Measurements from ENCODE around the gene PC.

PC gene

GRCh38 chr11:66951135-66951534 is 7.0 kb downstream of the PC start:
- DNase-seq = no peak

- no peak for DNase-seq
Measured at GRCh38 chr11:66950112-66950535, 8.1 kb downstream of the PC start.

DNA sequence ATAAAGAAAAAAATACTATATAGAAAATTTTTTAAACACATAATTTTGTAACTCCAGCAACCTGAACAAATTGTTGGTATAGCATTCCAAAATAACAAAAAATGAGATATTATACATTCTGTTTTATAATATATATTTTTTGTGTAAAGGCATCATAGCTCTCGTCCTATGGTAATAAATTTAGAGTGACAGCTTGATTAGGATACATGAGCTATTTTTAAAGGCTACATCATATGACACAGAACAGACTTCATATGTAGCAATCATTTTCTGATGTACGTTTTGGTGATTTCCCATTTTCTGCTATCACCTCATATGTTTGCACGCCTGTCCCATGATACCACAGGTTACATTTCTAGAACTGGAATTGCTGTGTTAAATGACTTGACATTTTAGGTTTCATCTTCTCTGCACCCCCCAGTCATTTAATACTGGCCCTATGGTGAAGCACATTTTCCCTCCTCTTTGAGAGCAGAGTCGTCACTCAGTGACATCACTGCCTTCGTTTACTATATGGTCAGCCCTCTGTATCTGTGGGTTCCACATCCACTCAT is 19.5 kb downstream of the PC start:
- no peak for DNase-seq

DNA sequence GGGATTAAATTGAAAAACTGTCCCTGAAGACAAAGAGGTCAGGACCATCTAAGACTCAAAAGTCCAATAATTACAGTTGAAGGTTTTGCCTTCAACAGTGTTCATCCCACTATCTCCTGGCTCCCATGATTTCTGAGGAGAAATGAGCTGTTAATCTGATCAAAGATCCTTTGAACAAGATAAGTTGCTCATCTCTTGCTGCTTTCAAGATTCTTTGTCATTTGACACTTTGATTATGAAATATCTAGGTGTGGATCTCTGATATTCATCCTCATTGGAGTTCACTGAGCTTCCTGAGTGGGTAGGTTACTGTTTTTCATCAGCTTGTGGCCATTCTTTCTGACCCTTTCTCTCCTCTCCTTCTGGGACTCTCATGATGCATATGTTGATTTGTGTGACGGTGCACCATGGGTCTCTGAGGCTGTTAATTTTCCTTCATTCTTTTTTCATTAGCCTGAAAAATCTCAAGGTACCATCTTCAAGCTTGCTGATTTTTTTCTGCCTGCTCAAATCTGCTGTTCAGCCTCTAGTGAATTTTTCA is 20.9 kb downstream of the PC start:
- no peak for DNase-seq

DNA sequence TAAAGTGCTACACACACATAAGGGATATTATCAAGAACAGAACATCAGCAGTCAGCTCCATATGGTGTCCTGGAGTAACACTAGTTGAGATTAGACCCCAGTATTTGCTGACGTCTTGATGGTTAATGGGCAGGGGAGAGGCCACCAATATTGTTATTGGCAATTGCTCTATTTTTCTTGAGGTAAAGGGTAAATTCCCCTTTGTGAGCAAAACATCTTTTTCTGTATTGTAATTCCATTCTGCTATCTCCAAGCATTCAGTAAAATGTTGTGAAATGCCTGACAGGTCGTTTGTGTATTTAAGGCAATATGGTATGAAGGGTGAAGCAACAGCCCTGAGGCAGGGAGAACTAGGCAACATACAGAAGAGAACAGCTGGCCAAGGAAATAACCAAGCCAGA is 21.9 kb downstream of the PC start:
- no peak for DNase-seq

GRCh38 chr11:66934950-66935779 is 23.0 kb downstream of the PC start:
- no peak for DNase-seq

GRCh38 chr11:66933531-66933930 is 24.7 kb downstream of the PC start:
- DNase-seq = no peak

GRCh38 chr11:66932543-66932942 is 25.6 kb downstream of the PC start:
- no peak for DNase-seq

DNA sequence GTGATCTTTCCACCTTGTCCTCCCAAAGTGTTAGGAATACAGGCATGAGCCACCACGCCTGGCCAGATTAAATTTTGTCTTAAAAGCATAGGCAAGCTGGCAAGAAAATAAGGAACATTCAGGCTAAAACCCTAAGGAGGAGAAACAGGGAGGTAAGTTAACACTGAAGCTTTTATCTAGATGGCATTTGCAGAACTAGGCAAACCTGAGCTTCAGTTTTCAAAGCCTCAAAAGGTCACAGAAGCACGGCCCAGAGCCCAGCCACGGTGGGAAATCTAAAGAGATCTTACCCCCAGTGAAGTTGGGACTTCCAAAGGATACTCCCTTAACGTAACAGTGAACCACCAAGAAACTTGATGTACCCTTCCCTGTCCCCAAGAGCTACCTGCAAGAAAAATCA is 28.4 kb downstream of the PC start:
- no peak for DNase-seq

DNA sequence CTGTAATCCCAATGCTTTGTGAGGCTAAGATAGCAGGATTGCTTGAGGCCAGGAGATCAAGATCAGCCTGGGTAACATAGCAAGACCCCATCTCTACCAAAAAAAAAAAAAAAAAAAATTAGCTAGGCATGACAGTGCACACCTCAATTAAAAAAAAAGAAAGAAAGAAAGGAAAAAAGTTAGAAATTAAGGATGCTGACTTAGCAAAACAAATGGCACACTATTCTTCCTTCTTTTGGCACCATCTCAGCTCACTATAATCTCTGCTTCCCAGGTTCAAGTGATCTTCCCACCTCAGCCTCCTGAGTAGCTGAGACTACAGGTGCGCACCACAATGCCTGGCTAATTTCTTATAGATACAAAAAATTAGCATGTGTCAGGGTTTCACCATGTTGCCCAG is 33.9 kb downstream of the PC start:
- DNase-seq = no peak

DNA sequence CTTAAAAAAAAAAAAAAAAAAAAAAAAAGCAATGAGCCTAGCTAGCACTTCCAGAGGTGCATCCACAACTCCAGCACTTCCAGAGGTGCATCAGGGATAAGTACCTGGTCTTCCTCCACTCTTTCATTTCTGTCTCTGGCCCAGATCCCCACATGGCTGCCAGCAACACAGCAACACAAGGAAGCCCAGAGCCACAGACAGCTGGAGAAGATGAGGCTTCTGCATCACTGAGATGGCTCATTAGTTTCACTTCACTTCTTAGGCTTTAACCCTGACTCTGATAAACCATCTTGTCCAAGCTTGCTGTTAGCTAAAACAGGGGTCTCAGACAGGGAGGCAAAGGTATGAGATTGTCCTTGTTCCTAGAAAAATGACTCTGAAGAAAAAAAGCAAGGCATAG is 35.6 kb downstream of the PC start:
- no peak for DNase-seq

GRCh38 chr11:66920978-66921784 is 37.0 kb downstream of the PC start:
- DNase-seq = no peak

GRCh38 chr11:66919923-66920322 is 38.3 kb downstream of the PC start:
- no peak for DNase-seq

DNA sequence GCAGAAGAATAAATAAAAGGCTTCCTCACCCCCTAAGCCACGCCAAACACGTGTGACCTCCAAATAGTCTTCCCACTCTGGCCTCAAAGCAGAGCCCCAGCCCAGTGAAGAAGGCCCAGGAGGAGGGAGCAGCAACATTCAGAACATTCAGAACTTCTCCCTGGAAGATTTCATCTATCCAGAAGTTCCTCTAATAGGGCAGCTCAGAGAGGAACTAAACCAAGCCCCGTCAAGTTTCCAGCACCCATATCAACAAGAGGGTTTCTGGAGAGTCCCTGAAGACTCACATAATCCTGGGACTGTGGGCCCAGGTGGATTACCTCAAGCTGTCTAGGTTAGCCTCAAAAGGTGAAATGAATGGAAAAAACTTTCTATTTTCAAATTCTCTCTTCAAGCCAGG is 39.4 kb downstream of the PC start:
- DNase-seq = no peak

- DNase-seq = no peak
Measured at GRCh38 chr11:66915866-66916265, 42.3 kb downstream of the PC start.

DNA sequence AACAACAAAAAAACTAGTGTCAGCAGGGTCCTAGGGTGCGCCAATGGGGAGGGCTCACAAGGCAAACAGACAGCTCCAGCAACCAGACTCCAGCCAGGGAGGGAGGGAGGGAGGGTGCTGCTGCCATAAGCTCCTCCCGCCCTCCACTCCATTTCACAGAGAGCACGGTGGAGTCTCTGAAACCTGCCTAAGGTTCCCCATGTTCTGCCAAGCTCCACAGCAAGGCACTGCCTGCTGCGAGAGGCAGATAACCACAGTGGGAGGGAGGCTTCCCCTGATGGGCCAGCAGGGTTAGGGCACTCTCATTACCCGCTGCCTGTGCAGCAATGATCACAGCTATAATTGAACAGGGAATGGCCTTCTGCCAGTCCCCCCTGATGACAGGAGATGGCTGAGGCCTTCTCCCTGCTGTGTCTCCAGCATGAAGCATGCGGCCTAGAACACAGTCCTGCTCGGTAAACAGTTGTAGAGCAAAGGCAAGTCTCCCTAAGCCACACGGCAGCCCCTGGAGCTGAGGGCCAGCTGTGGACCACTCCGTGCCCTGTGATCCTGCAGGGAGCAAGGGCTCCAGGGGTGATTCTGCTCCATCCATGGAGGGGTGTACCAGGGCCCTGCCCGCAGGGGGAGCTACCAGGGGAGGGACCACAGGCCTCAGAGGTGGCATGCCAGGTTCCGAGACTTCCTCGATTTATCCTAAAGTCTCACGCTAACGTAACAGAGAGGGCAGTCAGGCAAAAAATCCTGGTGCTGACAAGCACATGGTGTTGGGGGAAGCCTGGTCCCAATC is 42.9 kb downstream of the PC start:
- DNase-seq = no peak

DNA sequence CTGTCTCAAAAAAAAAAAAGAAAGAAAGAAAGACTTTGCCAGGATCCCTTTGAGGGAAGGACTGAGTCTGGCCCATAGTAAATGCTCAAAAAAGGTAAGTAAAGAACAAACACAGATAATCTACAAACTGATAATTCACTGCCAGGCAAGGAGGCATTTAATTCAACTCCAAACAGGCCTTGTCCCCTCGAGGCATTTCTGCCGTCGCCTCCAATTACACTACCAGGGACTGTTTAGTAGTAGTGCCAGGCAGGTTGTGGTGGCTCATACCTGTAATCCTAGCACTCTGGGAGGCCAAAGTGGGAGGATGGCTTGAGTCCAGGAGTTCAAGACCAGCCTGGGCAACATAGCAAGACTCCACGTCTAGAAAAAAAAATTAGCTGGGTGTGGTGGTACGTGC is 43.7 kb downstream of the PC start:
- no peak for DNase-seq

- DNase-seq = no peak
Measured at GRCh38 chr11:66912911-66913310, 45.3 kb downstream of the PC start.

DNA sequence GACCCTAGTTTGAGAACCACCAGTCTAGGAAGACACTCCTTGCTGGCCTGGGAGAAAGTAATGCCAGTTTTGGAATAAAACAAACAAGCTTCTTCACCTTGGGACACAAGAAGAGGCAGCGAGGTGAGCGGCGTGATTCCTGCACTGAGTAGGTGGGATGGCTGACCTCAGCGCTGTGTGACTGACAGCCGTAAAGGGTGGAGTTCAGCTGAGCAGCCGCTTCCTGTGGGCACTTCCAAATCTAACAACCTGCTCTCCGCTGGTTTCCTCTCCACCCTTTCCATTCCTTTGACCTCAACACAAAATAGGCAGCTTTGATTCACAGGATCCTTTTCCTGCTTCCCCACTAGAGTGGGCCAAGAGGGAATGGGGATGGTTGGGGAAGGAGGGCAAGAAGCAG is 45.8 kb downstream of the PC start:
- DNase-seq = no peak

DNA sequence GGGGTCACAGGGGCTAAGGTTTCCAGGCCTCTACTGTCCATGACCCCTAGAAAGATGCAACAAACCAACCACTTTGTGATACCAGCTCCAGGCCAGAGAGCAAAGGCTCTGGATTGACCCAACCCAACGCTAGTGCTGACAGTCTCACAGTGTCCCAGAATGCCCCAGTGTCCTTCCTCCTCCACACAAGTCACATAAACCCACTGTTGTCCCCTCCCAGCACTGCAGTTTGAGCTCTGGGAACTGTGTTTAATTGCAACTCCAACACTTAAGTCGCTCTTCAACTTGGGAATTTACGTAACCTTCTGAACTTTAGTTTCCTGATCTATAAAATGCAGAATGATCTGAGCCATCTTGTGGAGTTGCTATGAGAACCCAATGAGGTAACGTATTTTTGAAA is 47.5 kb downstream of the PC start:
- DNase-seq = no peak

GRCh38 chr11:66910016-66910415 is 48.2 kb downstream of the PC start:
- DNase-seq = no peak

- no peak for DNase-seq
Measured at GRCh38 chr11:66909181-66909580, 49.0 kb downstream of the PC start.

Measured in activated CD8-positive, alpha-beta memory T cell treated with anti-CD3 and anti-CD28 coated beads, Interleukin-2, amount 50 U/mL, for 48 hours (primary cell).